Tibial nerve (tissue), 4 donors: ENCODE measurements around the gene CPN1. TPM values are rescaled to one million over a fixed set of nuclear protein-coding genes. Genes with fewer than 3 reads are reported as not detected.

Experiments used
- DNase-seq, 2 donors: peaks; one replicate each; pipeline ENCODE4 v3.0.0-alpha.2; 2019; ENCODE audit warnings: low spot score in 2 of 2
- H3K27ac ChIP-seq, 4 donors: fragments of 200-600 bp; sonication (generic) in 3 of 4; one replicate each; pipeline ENCODE4 v1.5.1; 2017 to 2019; ENCODE audit warnings: mild to moderate bottlenecking in 1 of 4
- H3K27me3 ChIP-seq, 2 donors: fragments of 200-600 bp; sonication (generic) in 1 of 2; one replicate each; pipeline versions ENCODE4 v1.5.1 to v1.6.0; 2017 to 2019
- H3K36me3 ChIP-seq, 3 donors: fragments of 200-600 bp; sonication (generic); one replicate each; pipeline ENCODE4 v1.5.1; 2018 to 2019
- H3K4me1 ChIP-seq, 4 donors: fragments of 200-600 bp; sonication (generic) in 3 of 4; one replicate each; pipeline ENCODE4 v1.5.1; 2017 to 2019
- H3K4me3 ChIP-seq, 4 donors: fragments of 200-600 bp; sonication (generic) in 3 of 4; one replicate each; pipeline ENCODE4 v1.5.1; 2017 to 2019; ENCODE audit warnings: mild to moderate bottlenecking in 1 of 4, moderate library complexity in 1 of 4
- H3K9me3 ChIP-seq, 4 donors: fragments of 200-600 bp; sonication (generic) in 3 of 4; one replicate each; pipeline ENCODE4 v1.5.1; 2017 to 2019
- CTCF ChIP-seq, 5 experiments: fragments of 200-600 bp in 3 of 5; fragments of 450-650 bp in 2 of 5; sonication (generic) in 3 of 5; IDR thresholded peaks; one replicate each; pipeline ENCODE4 v1.5.1; 2016 to 2019; ENCODE audit warnings: antibody characterized with exemption in 5 of 5, mild to moderate bottlenecking in 3 of 5, moderate library complexity in 2 of 5
- EP300 ChIP-seq, 2 donors: sonication (generic); formaldehyde crosslinking; IDR thresholded peaks; one replicate each; pipeline ENCODE4 v1.6.1; 2017; ENCODE audit warnings: antibody characterized with exemption in 2 of 2, mild to moderate bottlenecking in 1 of 2
- POLR2A ChIP-seq, 2 donors: fragments of 450-650 bp; IDR thresholded peaks; one replicate each; pipeline ENCODE4 v1.6.1; 2017; ENCODE audit warnings: antibody characterized with exemption in 2 of 2, mild to moderate bottlenecking in 2 of 2, moderate library complexity in 2 of 2
- WGBS, 2 donors: methylation state at CpG; one replicate each; pipeline ENCODE4 v1.1.5; 2018; 5-methylcytosine and 5-hydroxymethylcytosine counted together
- total RNA-seq, 4 donors: library from RNA; depleted of rRNA; stranded (reverse); fragments of >200 nt; gene quantifications; one replicate each; pipeline ENCODE4 v1.1.0, GENCODE V29; 2016

The CPN1 gene
- total RNA-seq, 4 donors from 2014 or later: not detected

- Histone ChIP-seq H3K36me3 (no peaks in the 10 kb centered on the region), H3K27ac (no peak overlapping the region), H3K4me3 (no peak overlapping the region), H3K27me3 (no peaks in the 10 kb centered on the region), H3K4me1 (peaks cover 0 to 27% (median 3%) of the 10 kb centered on the region in 4 donors), H3K9me3 (no peaks in the 10 kb centered on the region)
- WGBS, 2 donors: 59% methylated on average over 2 of the region's 2 CpGs
- TF ChIP-seq EP300 (IDR thresholded peaks at IDR 0.05): no peak
- no peak for TF ChIP-seq CTCF (IDR thresholded peaks at IDR 0.05)
- TF ChIP-seq POLR2A (IDR thresholded peaks at IDR 0.05): no peak
- DNase-seq: no peak
Observed at GRCh38 chr10:100045592-100045991, 36.1 kb downstream of the CPN1 start.

GRCh38 chr10:100043796-100044195, 37.9 kb downstream of the CPN1 start:
- peak overlapping the region in 2 of 4 donors; percentile 36 to 64 for H3K27ac ChIP-seq
- TF ChIP-seq CTCF (IDR thresholded peaks at IDR 0.05): no peak
- TF ChIP-seq POLR2A (IDR thresholded peaks at IDR 0.05): no peak
- no peak for TF ChIP-seq EP300 (IDR thresholded peaks at IDR 0.05)
- peak; percentile 35 to 47 for DNase-seq

GRCh38 chr10:100043344-100043743, 38.3 kb downstream of the CPN1 start:
- WGBS, 2 donors: 82 to 86% methylated on average over 2 of the region's 2 CpGs
- no peaks in the 10 kb centered on the region for H3K36me3 ChIP-seq
- no peaks in the 10 kb centered on the region for H3K27me3 ChIP-seq
- DNase-seq: no peak
- H3K4me1 ChIP-seq: peaks cover 0 to 27% (median 3%) of the 10 kb centered on the region in 4 donors
- H3K4me3 ChIP-seq: no peak overlapping the region
- TF ChIP-seq POLR2A (IDR thresholded peaks at IDR 0.05) (no peak), CTCF (IDR thresholded peaks at IDR 0.05) (no peak), EP300 (IDR thresholded peaks at IDR 0.05) (no peak)
- H3K9me3 ChIP-seq: no peaks in the 10 kb centered on the region
- H3K27ac ChIP-seq: peak overlapping the region in 2 of 4 donors; percentile 36 to 64

More at GRCh38 chr10:100043796-100044195, 37.9 kb downstream of the CPN1 start:
- Histone ChIP-seq H3K4me1 (peaks cover 0 to 27% (median 3%) of the 10 kb centered on the region in 4 donors), H3K36me3 (no peaks in the 10 kb centered on the region), H3K9me3 (no peaks in the 10 kb centered on the region), H3K4me3 (no peak overlapping the region), H3K27me3 (no peaks in the 10 kb centered on the region)
- 18 to 20% methylated on average over 3 of the region's 3 CpGs for WGBS, 2 donors

GRCh38 chr10:100041306-100042002, 40.2 kb downstream of the CPN1 start:
- Histone ChIP-seq H3K27me3 (no peaks in the 10 kb centered on the region), H3K9me3 (no peaks in the 10 kb centered on the region), H3K4me1 (peaks cover 0 to 27% (median 3%) of the 10 kb centered on the region in 4 donors), H3K4me3 (no peak overlapping the region), H3K36me3 (no peaks in the 10 kb centered on the region), H3K27ac (no peak overlapping the region)
- TF ChIP-seq EP300 (IDR thresholded peaks at IDR 0.05) (no peak), CTCF (IDR thresholded peaks at IDR 0.05) (no peak), POLR2A (IDR thresholded peaks at IDR 0.05) (no peak)
- no peak for DNase-seq
- 67 to 76% methylated on average over 2 of the region's 2 CpGs for WGBS, 2 donors

GRCh38 chr10:100038561-100039071, 43.1 kb downstream of the CPN1 start:
- 23% methylated on average over 1 of the region's 1 CpG for WGBS, 2 donors
- no peak for TF ChIP-seq POLR2A (IDR thresholded peaks at IDR 0.05)
- TF ChIP-seq EP300 (IDR thresholded peaks at IDR 0.05): no peak
- TF ChIP-seq CTCF (IDR thresholded peaks at IDR 0.05): no peak
- H3K27ac ChIP-seq: peak overlapping the region in 1 of 4 donors; percentile 45
- H3K27me3 ChIP-seq: no peaks in the 10 kb centered on the region
- H3K4me1 ChIP-seq: peaks cover 0 to 4% (median 2%) of the 10 kb centered on the region in 4 donors
- no peak overlapping the region for H3K4me3 ChIP-seq
- H3K36me3 ChIP-seq: no peaks in the 10 kb centered on the region
- no peaks in the 10 kb centered on the region for H3K9me3 ChIP-seq
- no peak for DNase-seq
